HUDEP-2 (cell line): Measurements from ENCODE around the gene NLRC5.
"Not testable (repeated sequence)": the region's sequence is repeated elsewhere in the genome, so short reads cannot be mapped to it uniquely, and the experiment has no call there.

ENCODE experiments used
- DNase-seq, 76 experiments: peaks; one replicate each; lab custom pipeline; 2025; ENCODE audit not compliant: unreplicated experiment in 76 of 76; lab: John Stamatoyannopoulos, UW

NLRC5 gene

DNA sequence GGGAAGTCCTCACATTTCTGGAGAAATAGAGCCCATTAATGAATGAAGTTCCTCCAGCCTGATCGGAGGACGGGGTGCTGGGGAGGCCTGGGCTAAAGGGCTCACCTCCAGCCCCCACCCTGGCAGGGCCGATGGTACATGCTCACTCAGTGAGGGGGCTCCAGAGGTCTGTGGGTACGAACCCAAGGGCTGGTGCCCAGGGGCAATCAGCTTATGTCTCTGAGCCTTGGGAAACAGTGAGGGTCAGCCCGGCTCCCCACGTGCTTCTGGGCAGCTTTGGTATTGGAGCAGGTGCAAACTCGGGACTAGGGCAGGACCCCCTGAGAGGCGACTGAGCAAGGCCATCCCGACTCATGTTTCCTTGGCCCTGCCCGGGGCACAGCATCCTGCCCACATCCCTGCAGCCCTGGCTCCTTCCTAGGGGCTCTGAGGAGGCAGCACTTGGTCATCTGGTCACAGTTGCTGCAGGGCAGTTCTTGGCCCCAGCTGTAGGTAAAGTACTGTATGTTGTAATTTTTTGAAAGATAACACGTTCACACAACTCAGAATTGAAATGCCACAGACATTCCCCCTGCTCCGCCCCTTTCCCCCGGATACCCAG, 28.6 kb upstream of the NLRC5 start:
- no peak for DNase-seq

GRCh38 chr16:56961386-56961785, 28.0 kb upstream of the NLRC5 start:
- DNase-seq, result no peak

GRCh38 chr16:56961851-56962281, 27.5 kb upstream of the NLRC5 start, which contains the start of gene CETP:
Gene CETP, plus strand, starts transcription at chr16:56961950. Its CDS starts 30 bp downstream, at chr16:56961980.
- DNase-seq, result no peak

DNA sequence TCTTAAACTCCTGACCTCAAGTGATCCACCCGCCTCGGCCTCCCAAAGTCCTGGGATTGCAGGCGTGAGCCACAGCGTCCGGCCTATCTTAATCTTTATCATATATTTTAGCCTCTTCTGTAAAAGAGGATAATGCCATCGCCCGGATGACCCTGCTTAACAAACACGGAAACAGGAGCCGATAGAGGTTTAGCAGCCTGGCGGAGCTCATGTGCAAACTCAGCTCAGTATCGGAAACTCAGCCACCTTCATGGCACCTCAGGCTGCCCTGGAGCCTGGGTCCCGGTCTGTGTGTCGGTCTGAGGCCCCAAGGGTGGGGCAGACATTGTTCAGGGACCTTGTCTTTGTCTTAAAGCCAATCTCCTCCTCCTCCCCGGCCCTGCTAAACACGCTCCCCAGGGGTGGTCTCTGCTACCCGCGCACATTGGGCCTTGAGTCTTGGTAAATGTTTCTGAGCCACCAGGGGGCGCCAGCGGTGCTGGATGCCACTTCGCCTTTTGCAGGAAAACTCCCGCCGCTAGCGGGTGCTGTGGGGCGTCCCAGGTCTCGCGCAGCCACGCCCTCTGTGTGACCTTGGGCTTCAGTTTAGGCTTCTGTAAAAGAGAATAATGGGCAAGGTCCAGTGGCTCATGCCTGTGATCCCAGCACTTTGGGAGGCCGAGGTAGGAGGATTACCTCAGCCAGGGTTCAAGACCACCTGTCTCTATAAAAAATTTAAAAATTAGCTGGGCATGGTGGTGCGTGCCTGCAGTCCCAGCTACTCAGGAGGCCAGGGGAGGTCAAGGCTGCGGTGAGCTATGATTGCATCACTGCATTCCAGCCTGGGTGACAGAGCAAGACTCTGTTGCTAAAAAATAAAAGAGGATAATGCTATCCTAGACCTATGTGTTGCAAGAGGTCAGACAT, 24.9 kb upstream of the NLRC5 start:
- peak in 74 of 76 experiments; percentile 15 to 91 (median 78) for DNase-seq

GRCh38 chr16:56965149-56966092, 23.9 kb upstream of the NLRC5 start:
- no peak for DNase-seq

DNA sequence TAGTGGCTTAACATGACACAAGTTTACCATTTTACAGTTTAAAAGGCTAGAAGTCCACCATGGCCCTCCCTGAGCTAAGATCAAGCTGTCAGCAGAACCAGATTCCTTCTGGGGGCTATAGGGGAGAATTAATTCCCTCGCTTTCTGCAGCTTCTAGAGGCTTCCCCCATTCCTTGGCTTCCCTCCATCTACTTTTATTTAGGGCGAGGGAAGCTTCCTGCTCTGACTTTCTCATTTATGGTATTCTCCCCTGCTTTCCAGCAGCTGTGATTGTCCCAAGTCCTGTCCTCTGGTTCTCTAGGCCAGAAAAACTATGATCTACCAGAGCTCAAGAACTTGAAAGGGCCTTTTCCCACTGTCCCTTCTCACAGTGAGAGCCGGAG, 23.3 kb upstream of the NLRC5 start:
- DNase-seq, result no peak

DNA sequence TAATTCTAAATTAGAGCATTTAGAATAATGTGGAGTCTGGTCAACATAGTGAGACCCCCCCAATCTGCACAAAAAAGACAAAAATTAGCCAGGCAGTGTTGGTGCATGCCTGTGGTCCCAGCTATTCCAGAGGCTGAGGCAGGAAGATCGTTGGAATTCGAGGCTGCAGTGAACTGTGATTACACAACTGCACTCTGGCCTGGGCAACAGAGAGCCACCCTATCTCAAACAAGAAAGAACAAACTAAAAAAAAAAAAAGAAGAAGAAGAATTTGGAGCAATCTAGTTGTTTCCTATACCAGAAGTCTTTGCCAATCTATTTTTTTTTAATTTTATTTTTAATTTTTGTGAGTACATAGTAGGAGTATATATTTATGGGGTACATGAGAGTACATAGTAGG, 21.6 kb upstream of the NLRC5 start:
- no peak for DNase-seq

DNA sequence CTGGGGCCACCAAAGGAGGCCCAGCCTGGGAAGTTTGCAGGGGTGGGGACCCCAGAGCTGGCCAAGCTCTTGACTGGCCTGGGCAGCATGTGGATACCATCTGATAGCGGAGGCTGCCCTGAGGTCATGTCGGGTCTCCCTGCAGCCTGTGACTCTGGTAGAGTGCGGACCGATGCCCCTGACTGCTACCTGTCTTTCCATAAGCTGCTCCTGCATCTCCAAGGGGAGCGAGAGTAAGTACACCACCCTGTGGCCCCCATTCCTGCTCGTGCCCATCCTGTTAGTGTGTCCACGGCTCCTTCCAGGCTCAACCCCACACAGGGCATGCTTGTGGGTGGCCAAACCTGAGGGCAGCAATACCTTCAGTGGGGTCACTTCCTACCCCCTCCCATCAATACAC, 19.6 kb upstream of the NLRC5 start:
- DNase-seq, result no peak

GRCh38 chr16:56970934-56971767, 18.2 kb upstream of the NLRC5 start:
- no peak for DNase-seq

- DNase-seq, result no peak
Observed at GRCh38 chr16:56971768-56972043, 17.7 kb upstream of the NLRC5 start.

GRCh38 chr16:56972403-56973293, 16.7 kb upstream of the NLRC5 start:
- DNase-seq, result no peak

DNA sequence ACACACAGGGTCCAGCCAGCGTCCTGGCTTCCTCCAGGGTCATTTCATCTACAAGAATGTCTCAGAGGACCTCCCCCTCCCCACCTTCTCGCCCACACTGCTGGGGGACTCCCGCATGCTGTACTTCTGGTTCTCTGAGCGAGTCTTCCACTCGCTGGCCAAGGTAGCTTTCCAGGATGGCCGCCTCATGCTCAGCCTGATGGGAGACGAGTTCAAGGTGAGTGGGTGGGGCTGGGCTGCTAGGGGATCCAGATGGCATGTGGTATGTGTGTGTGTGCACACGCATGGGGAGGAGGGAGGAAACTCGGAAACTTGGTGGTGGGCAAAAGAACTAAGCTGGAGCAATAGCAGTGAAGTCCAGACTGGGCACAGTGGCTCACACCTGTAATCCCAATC, 16.1 kb upstream of the NLRC5 start:
- no peak for DNase-seq

GRCh38 chr16:56973899-56974298, 15.5 kb upstream of the NLRC5 start:
- not testable (repeated sequence) for DNase-seq

DNA sequence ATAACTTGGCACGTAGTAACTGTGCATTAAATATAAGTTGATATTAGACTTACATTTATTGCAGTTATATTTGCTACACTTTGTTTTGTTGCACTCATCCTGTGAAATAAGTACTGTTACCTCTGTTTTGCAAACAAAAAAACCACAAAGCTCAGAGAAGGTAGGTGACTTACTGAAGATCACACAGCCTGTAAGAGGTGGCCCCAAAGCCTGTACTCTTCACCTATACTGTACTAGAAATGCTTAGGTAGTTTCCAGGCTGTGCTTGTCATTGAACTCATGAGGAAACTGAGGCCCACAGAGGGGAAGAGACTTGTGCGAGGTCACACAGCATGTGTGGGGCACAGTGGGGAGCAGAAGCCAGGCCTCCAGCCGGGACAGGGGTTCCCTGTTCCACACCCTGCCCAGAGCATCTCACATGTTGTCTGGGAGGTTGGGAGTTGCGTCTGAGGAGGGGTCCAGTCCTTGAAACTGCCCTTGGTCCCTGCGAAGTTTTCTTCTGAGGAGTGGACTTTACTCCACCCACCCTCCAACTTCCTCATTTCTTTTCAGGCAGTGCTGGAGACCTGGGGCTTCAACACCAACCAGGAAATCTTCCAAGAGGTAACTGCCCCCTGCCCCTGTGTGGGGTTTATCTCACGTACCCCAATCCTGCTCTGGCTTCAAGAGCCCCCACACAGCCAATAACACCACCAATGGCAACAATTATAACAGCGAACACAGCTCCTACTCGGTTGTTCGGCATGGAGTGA, 14.6 kb upstream of the NLRC5 start:
- no peak for DNase-seq

DNA sequence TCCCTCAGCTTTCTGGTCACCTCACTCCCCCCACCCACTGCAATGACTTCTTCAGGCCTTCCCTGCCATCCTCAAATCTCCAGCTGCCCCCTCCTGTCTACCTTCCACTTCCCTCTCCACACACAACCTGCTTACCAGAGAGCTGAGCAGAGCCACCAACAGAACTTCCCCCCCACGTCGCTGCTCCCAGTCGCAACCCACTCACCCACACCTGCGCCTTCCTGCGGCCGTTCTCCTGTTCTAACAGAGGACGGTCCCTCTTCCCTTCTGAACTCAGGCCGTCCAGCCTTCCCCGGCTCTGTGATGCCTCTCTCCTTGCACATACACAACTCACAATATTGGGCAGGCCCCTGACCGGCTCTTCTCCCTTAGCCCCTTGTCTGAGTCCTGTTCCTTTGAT, 13.6 kb upstream of the NLRC5 start:
- DNase-seq, result no peak

DNA sequence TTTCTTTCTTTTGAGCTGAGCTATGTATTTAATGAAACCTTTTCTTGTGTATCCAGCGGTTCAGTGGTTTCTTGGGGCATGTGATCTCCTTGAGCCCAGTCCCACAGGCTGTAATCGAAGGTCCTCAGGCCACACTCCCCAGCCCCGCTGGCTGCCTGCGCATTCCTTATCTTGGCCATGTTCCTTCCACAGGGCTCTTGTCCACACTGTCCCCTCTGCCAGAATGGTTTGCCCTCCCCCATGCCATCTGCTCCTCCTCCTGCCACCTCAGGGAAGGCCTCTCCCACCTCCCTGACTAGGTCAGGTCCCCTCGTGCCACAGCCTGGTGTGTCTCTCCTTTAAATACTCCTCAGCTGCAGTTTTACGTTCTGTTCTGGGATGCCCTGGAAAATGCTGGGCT, 12.1 kb upstream of the NLRC5 start:
- DNase-seq, result peak in 11 of 76 experiments; percentile 3 to 76 (median 31)

GRCh38 chr16:56977823-56978430, 11.4 kb upstream of the NLRC5 start:
- no peak for DNase-seq

- DNase-seq, result no peak
Observed at GRCh38 chr16:56980201-56980535, 9.2 kb upstream of the NLRC5 start.
